Measurements from ENCODE around the gene ELN. TPM values are rescaled to one million over a fixed set of nuclear protein-coding genes. Genes with fewer than 3 reads are reported as not detected.

Gene ELN
- total and polyA plus RNA-seq, 2 of the 8 experiments (the other 6 are each of a cell fraction or from before 2014, with no cell fraction given), result 5.1 to 5.6 TPM

DNA sequence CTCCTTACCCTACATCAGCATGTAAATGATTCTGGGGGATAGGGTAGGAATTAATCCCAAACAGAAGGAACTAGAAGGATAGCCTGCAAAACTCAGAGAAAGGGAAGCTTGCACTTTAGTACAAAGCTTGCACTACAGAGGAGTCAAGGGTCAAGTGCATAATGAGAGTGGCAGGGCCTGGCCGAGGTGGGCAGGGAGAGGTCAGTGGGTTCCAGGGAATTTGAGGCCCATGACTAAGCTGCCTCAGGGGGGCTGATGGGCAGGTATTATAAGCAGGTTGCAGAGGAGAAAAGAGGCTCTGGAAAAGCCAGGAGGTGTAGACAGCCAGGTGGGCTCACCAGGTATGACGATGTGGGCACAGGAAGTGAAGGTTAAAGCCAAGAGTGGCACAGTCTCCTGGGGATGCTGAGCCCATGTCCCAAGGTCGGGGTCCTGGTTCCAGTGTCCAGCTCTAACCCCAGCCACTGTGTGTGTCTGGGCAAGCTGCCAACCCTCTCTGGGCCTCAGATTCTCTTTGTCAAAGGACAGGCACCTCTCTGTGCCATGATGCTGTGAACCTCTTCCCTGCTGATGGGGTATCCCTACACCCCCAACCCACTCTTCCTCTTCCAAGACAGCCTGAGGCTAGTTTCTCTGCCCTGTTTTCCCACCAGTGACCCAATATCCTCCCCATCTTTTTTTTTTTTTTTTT is 32.0 kb upstream of the ELN start (continued):
- TF ChIP-seq CHD7 (IDR thresholded peaks at IDR 0.05; ENCODE audit: insufficient replicate concordance, low read length) (no peak), TAF7 (optimal IDR thresholded peaks at IDR 0.05; ENCODE audit: borderline replicate concordance, low read depth, low read length) (no peak), GTF2F1 (IDR thresholded peaks at IDR 0.05; ENCODE audit: borderline replicate concordance, low read depth, low read length) (no peak), CHD1 (IDR thresholded peaks at IDR 0.05; ENCODE audit: low read depth, low read length) (no peak)
